Measurements from ENCODE around the gene CIROP.

CIROP gene

GRCh38 chr14:23104591-23105347 is at the start of gene CIROP:
CIROP (minus strand) TSS chr14:23104989; CDS start chr14:23104920, 69 bp downstream.
- Histone ChIP-seq H3K9me3 (ENCODE audit: control insufficient read depth, insufficient read depth, low read depth, low read length) (0 out of 2 replicates have a peak, but pooled peaks cover 2% of the 10 kb centered on the region), H3K4me3 (ENCODE audit: low read depth, low read length) (peak within 1 kb of the TSS; percentile 26; the same call in 1 of the 2 replicates), H3K27me3 (ENCODE audit: control insufficient read depth, insufficient read depth, low read length) (no peaks in the 10 kb centered on the region), H3K36me3 (ENCODE audit: control insufficient read depth, insufficient read depth, low read length) (no peaks in the 10 kb centered on the region), H3K27ac (ENCODE audit: low read depth, low read length) (no peak within 1 kb of the TSS), H3K4me1 (ENCODE audit: control insufficient read depth, insufficient read depth, low read length) (peaks cover 37% of the 10 kb centered on the region), H3K9ac (ENCODE audit: low read length) (peak within 1 kb of the TSS; percentile 24)

GRCh38 chr14:23153851-23154796 is 49.3 kb upstream of the CIROP start:
- H3K9ac ChIP-seq (ENCODE audit: low read length) = peak overlapping the region; percentile 45
- no peaks in the 10 kb centered on the region for H3K27me3 ChIP-seq (ENCODE audit: control insufficient read depth, insufficient read depth, low read length)
- no peaks in the 10 kb centered on the region for H3K9me3 ChIP-seq (ENCODE audit: control insufficient read depth, insufficient read depth, low read depth, low read length)
- H3K36me3 ChIP-seq (ENCODE audit: control insufficient read depth, insufficient read depth, low read length) = peaks cover 48% of the 10 kb centered on the region
- no peak overlapping the region for H3K4me3 ChIP-seq (ENCODE audit: low read depth, low read length)
- peak overlapping the region; percentile 69; the same call in 1 of the 2 replicates for H3K27ac ChIP-seq (ENCODE audit: low read depth, low read length)
- H3K4me1 ChIP-seq (ENCODE audit: control insufficient read depth, insufficient read depth, low read length) = peaks cover 22% of the 10 kb centered on the region

GRCh38 chr14:23151342-23151741 is 46.6 kb upstream of the CIROP start:
- Histone ChIP-seq H3K36me3 (ENCODE audit: control insufficient read depth, insufficient read depth, low read length) (peaks cover 43% of the 10 kb centered on the region), H3K4me1 (ENCODE audit: control insufficient read depth, insufficient read depth, low read length) (peaks cover 28% of the 10 kb centered on the region), H3K27me3 (ENCODE audit: control insufficient read depth, insufficient read depth, low read length) (no peaks in the 10 kb centered on the region), H3K27ac (ENCODE audit: low read depth, low read length) (no peak overlapping the region), H3K9ac (ENCODE audit: low read length) (no peak overlapping the region), H3K4me3 (ENCODE audit: low read depth, low read length) (no peak overlapping the region), H3K9me3 (ENCODE audit: control insufficient read depth, insufficient read depth, low read depth, low read length) (no peaks in the 10 kb centered on the region)

- Histone ChIP-seq H3K36me3 (ENCODE audit: control insufficient read depth, insufficient read depth, low read length) (peaks cover 52% of the 10 kb centered on the region), H3K4me1 (ENCODE audit: control insufficient read depth, insufficient read depth, low read length) (peaks cover 26% of the 10 kb centered on the region), H3K4me3 (ENCODE audit: low read depth, low read length) (no peak overlapping the region), H3K27ac (ENCODE audit: low read depth, low read length) (no peak overlapping the region), H3K9me3 (ENCODE audit: control insufficient read depth, insufficient read depth, low read depth, low read length) (no peaks in the 10 kb centered on the region), H3K9ac (ENCODE audit: low read length) (no peak overlapping the region), H3K27me3 (ENCODE audit: control insufficient read depth, insufficient read depth, low read length) (no peaks in the 10 kb centered on the region)
Measured at GRCh38 chr14:23149745-23150144, 45.0 kb upstream of the CIROP start.

- H3K9me3 ChIP-seq (ENCODE audit: control insufficient read depth, insufficient read depth, low read depth, low read length) = no peaks in the 10 kb centered on the region
- no peaks in the 10 kb centered on the region for H3K27me3 ChIP-seq (ENCODE audit: control insufficient read depth, insufficient read depth, low read length)
- H3K36me3 ChIP-seq (ENCODE audit: control insufficient read depth, insufficient read depth, low read length) = peaks cover 52% of the 10 kb centered on the region
- H3K9ac ChIP-seq (ENCODE audit: low read length) = no peak overlapping the region
- H3K27ac ChIP-seq (ENCODE audit: low read depth, low read length) = no peak overlapping the region
- peaks cover 16% of the 10 kb centered on the region; the same call in 1 of the 2 replicates for H3K4me1 ChIP-seq (ENCODE audit: control insufficient read depth, insufficient read depth, low read length)
- H3K4me3 ChIP-seq (ENCODE audit: low read depth, low read length) = no peak overlapping the region
Measured at GRCh38 chr14:23148591-23149249, 43.9 kb upstream of the CIROP start.

GRCh38 chr14:23147676-23148075 is 42.9 kb upstream of the CIROP start:
- H3K9ac ChIP-seq (ENCODE audit: low read length) = no peak overlapping the region
- no peak overlapping the region for H3K4me3 ChIP-seq (ENCODE audit: low read depth, low read length)
- peaks cover 15% of the 10 kb centered on the region; the same call in 1 of the 2 replicates for H3K4me1 ChIP-seq (ENCODE audit: control insufficient read depth, insufficient read depth, low read length)
- H3K9me3 ChIP-seq (ENCODE audit: control insufficient read depth, insufficient read depth, low read depth, low read length) = no peaks in the 10 kb centered on the region
- peaks cover 63% of the 10 kb centered on the region for H3K36me3 ChIP-seq (ENCODE audit: control insufficient read depth, insufficient read depth, low read length)
- no peaks in the 10 kb centered on the region for H3K27me3 ChIP-seq (ENCODE audit: control insufficient read depth, insufficient read depth, low read length)
- no peak overlapping the region for H3K27ac ChIP-seq (ENCODE audit: low read depth, low read length)

- H3K4me3 ChIP-seq (ENCODE audit: low read depth, low read length) = no peak overlapping the region
- no peak overlapping the region for H3K9ac ChIP-seq (ENCODE audit: low read length)
- H3K4me1 ChIP-seq (ENCODE audit: control insufficient read depth, insufficient read depth, low read length) = peaks cover 15% of the 10 kb centered on the region; the same call in 1 of the 2 replicates
- peaks cover 69% of the 10 kb centered on the region for H3K36me3 ChIP-seq (ENCODE audit: control insufficient read depth, insufficient read depth, low read length)
- H3K27ac ChIP-seq (ENCODE audit: low read depth, low read length) = no peak overlapping the region
- no peaks in the 10 kb centered on the region for H3K9me3 ChIP-seq (ENCODE audit: control insufficient read depth, insufficient read depth, low read depth, low read length)
- no peaks in the 10 kb centered on the region for H3K27me3 ChIP-seq (ENCODE audit: control insufficient read depth, insufficient read depth, low read length)
Measured at GRCh38 chr14:23146980-23147379, 42.2 kb upstream of the CIROP start.

GRCh38 chr14:23146351-23146910 is 41.6 kb upstream of the CIROP start:
- Histone ChIP-seq H3K9ac (ENCODE audit: low read length) (no peak overlapping the region), H3K4me3 (ENCODE audit: low read depth, low read length) (no peak overlapping the region), H3K36me3 (ENCODE audit: control insufficient read depth, insufficient read depth, low read length) (peaks cover 73% of the 10 kb centered on the region), H3K4me1 (ENCODE audit: control insufficient read depth, insufficient read depth, low read length) (peaks cover 15% of the 10 kb centered on the region; the same call in 1 of the 2 replicates), H3K27ac (ENCODE audit: low read depth, low read length) (no peak overlapping the region), H3K27me3 (ENCODE audit: control insufficient read depth, insufficient read depth, low read length) (no peaks in the 10 kb centered on the region), H3K9me3 (ENCODE audit: control insufficient read depth, insufficient read depth, low read depth, low read length) (no peaks in the 10 kb centered on the region)

GRCh38 chr14:23145794-23146350 is 41.1 kb upstream of the CIROP start:
- H3K36me3 ChIP-seq (ENCODE audit: control insufficient read depth, insufficient read depth, low read length) = peaks cover 72% of the 10 kb centered on the region
- no peaks in the 10 kb centered on the region for H3K9me3 ChIP-seq (ENCODE audit: control insufficient read depth, insufficient read depth, low read depth, low read length)
- no peak overlapping the region for H3K4me3 ChIP-seq (ENCODE audit: low read depth, low read length)
- peaks cover 15% of the 10 kb centered on the region; the same call in 1 of the 2 replicates for H3K4me1 ChIP-seq (ENCODE audit: control insufficient read depth, insufficient read depth, low read length)
- no peak overlapping the region; the same call in 1 of the 2 replicates for H3K27ac ChIP-seq (ENCODE audit: low read depth, low read length)
- no peaks in the 10 kb centered on the region for H3K27me3 ChIP-seq (ENCODE audit: control insufficient read depth, insufficient read depth, low read length)
- H3K9ac ChIP-seq (ENCODE audit: low read length) = no peak overlapping the region

- no peaks in the 10 kb centered on the region for H3K27me3 ChIP-seq (ENCODE audit: control insufficient read depth, insufficient read depth, low read length)
- H3K4me1 ChIP-seq (ENCODE audit: control insufficient read depth, insufficient read depth, low read length) = peaks cover 15% of the 10 kb centered on the region; the same call in 1 of the 2 replicates
- no peak overlapping the region for H3K4me3 ChIP-seq (ENCODE audit: low read depth, low read length)
- H3K9ac ChIP-seq (ENCODE audit: low read length) = no peak overlapping the region
- H3K27ac ChIP-seq (ENCODE audit: low read depth, low read length) = no peak overlapping the region
- no peaks in the 10 kb centered on the region for H3K9me3 ChIP-seq (ENCODE audit: control insufficient read depth, insufficient read depth, low read depth, low read length)
- peaks cover 76% of the 10 kb centered on the region for H3K36me3 ChIP-seq (ENCODE audit: control insufficient read depth, insufficient read depth, low read length)
Measured at GRCh38 chr14:23143911-23144310, 39.1 kb upstream of the CIROP start.
